Fibroblast of lung (primary cell): ENCODE results near the gene UBE2K. TPM values are rescaled to one million over a fixed set of nuclear protein-coding genes. Genes with fewer than 3 reads are reported as not detected.

ENCODE experiments used
- DNase-seq, 2 donors: peaks; one replicate each; pipeline versions ENCODE4 v3.0.0 to v3.0.0-alpha.2; 2010; ENCODE audit warnings: low read depth in 2 of 2
- H2AFZ ChIP-seq: 2 replicates; pipeline ENCODE4 v1.5.1; 2012; ENCODE audit warnings: low read length, control low read depth, inconsistent platforms
- H3K27ac ChIP-seq: 2 replicates; pipeline ENCODE4 v1.5.1; 2011; ENCODE audit warnings: low read length, control low read depth; ENCODE audit not compliant: insufficient read depth
- H3K27me3 ChIP-seq: 2 replicates; pipeline ENCODE4 v1.5.1; 2011; ENCODE audit warnings: mild to moderate bottlenecking, low read length; ENCODE audit not compliant: control insufficient read depth, insufficient read depth
- H3K36me3 ChIP-seq: 2 replicates; pipeline ENCODE4 v1.5.1; 2011; ENCODE audit warnings: low read length; ENCODE audit not compliant: control insufficient read depth, insufficient read depth
- H3K4me1 ChIP-seq: 2 replicates; pipeline ENCODE4 v1.5.1; 2011; ENCODE audit warnings: low read length; ENCODE audit not compliant: control insufficient read depth, insufficient read depth; ENCODE audit errors: extremely low read depth
- H3K4me2 ChIP-seq: 2 replicates; pipeline ENCODE4 v1.5.1; 2011; ENCODE audit warnings: low read length, control low read depth; ENCODE audit not compliant: insufficient read depth; ENCODE audit errors: extremely low read depth
- H3K4me3 ChIP-seq, 4 experiments: fragments of 200-600 bp in 1 of 4; sonication (generic) in 1 of 4; replicated peaks in 1 of 4; 2 replicates each; pipeline ENCODE4 v1.5.1; 2011 to 2016; ENCODE audit warnings: low read length in 4 of 4, low read depth in 3 of 4, mild to moderate bottlenecking in 3 of 4, control low read depth in 2 of 4, inconsistent platforms in 1 of 4, mixed read lengths in 1 of 4; ENCODE audit not compliant: insufficient read depth in 1 of 4; ENCODE audit errors: control extremely low read depth in 1 of 4
- H3K79me2 ChIP-seq: 2 replicates; pipeline ENCODE4 v1.5.1; 2012; ENCODE audit warnings: mild to moderate bottlenecking, low read length, inconsistent platforms; ENCODE audit not compliant: control insufficient read depth, insufficient read depth
- H3K9ac ChIP-seq: 2 replicates; pipeline ENCODE4 v1.5.1; 2011; ENCODE audit warnings: mild to moderate bottlenecking, low read length, control low read depth; ENCODE audit not compliant: insufficient read depth
- H3K9me3 ChIP-seq: 2 replicates; pipeline ENCODE4 v1.5.1; 2012; ENCODE audit warnings: low read depth, low read length; ENCODE audit not compliant: control insufficient read depth, insufficient read depth
- H4K20me1 ChIP-seq: 2 replicates; pipeline ENCODE4 v1.5.1; 2011; ENCODE audit warnings: low read length; ENCODE audit not compliant: control insufficient read depth, insufficient read depth; ENCODE audit errors: extremely low read depth
- CTCF ChIP-seq, 2 donors: IDR thresholded peaks in 1 of 2; conservative IDR thresholded peaks in 1 of 2; 1 replicate in 1 of 2; 2 replicates in 1 of 2; pipeline ENCODE4 v1.5.1; 2011 to 2012; ENCODE audit warnings: low read length in 2 of 2, control low read depth in 1 of 2, inconsistent platforms in 1 of 2, low read depth in 1 of 2, mild to moderate bottlenecking in 1 of 2
- EZH2 ChIP-seq: IDR thresholded peaks from 2 replicates; pipeline ENCODE4 v1.5.1; 2012; ENCODE audit warnings: low read length, control low read depth, mild to moderate bottlenecking; ENCODE audit errors: missing control alignments
- polyA plus RNA-seq, 2 donors: library from polyadenylated mRNA; depleted of rRNA in 1 of 2; stranded (reverse) in 1 of 2; unstranded in 1 of 2; fragments of >200 nt; gene quantifications; 2 replicates each; pipeline ENCODE4 v1.2.1, GENCODE V29; 2011 to 2012; ENCODE audit warnings: missing spikeins in 1 of 2
- total RNA-seq: library from RNA; depleted of rRNA; stranded (reverse); fragments of >200 nt; gene quantifications from 2 replicates; pipeline ENCODE4 v1.2.1, GENCODE V29; 2014

The UBE2K gene
- total and polyA plus RNA-seq, 2 donors (not counting 1 experiment from before 2014, with no cell fraction given), result 15.0 to 122 TPM

- Histone ChIP-seq H3K27me3 (no peaks in the 10 kb centered on the region), H3K27ac (peak overlapping the region; percentile 36), H3K4me3 (no peak overlapping the region), H3K36me3 (no peaks in the 10 kb centered on the region), H3K4me1 (peaks cover 2% of the 10 kb centered on the region), H4K20me1 (peaks cover 1% of the 10 kb centered on the region), H3K9me3 (no peaks in the 10 kb centered on the region), H3K79me2 (peaks cover 94% of the 10 kb centered on the region), H3K4me2 (no peak overlapping the region), H2AFZ (no peak overlapping the region), H3K9ac (no peak overlapping the region)
- TF ChIP-seq EZH2 (no peak), CTCF (conservative IDR thresholded peaks at IDR 0.05 in 1 of 2, IDR thresholded peaks at IDR 0.05 in 1 of 2; ENCODE audit: low read depth in 1 of 2, low read length in 2 of 2) (no peak)
- peak; percentile 81 to 88 for DNase-seq
Measured at GRCh38 chr4:39706334-39706733, 8.4 kb downstream of the UBE2K start.

GRCh38 chr4:39706741-39707511 is 9.0 kb downstream of the UBE2K start:
- H3K9me3 ChIP-seq, result no peaks in the 10 kb centered on the region
- DNase-seq, result peak in 1 of 2 donors; percentile 68
- H3K27me3 ChIP-seq, result no peaks in the 10 kb centered on the region
- H4K20me1 ChIP-seq, result no peaks in the 10 kb centered on the region
- H3K4me1 ChIP-seq, result peaks cover 2% of the 10 kb centered on the region
- H3K9ac ChIP-seq, result no peak overlapping the region
- peak overlapping the region; percentile 15 for H3K27ac ChIP-seq
- H3K4me3 ChIP-seq, result no peak overlapping the region
- no peak for TF ChIP-seq CTCF (conservative IDR thresholded peaks at IDR 0.05 in 1 of 2, IDR thresholded peaks at IDR 0.05 in 1 of 2; ENCODE audit: low read depth in 1 of 2, low read length in 2 of 2)
- TF ChIP-seq EZH2, result no peak
- no peak overlapping the region for H3K4me2 ChIP-seq
- no peak overlapping the region for H2AFZ ChIP-seq
- H3K36me3 ChIP-seq, result no peaks in the 10 kb centered on the region
- peaks cover 93% of the 10 kb centered on the region for H3K79me2 ChIP-seq

GRCh38 chr4:39710098-39710896 is 12.4 kb downstream of the UBE2K start:
- Histone ChIP-seq H3K79me2 (peaks cover 86% of the 10 kb centered on the region), H4K20me1 (no peaks in the 10 kb centered on the region), H3K36me3 (no peaks in the 10 kb centered on the region), H3K9ac (no peak overlapping the region), H3K27me3 (no peaks in the 10 kb centered on the region), H3K9me3 (no peaks in the 10 kb centered on the region), H2AFZ (no peak overlapping the region), H3K4me3 (no peak overlapping the region), H3K27ac (no peak overlapping the region), H3K4me1 (peaks cover 4% of the 10 kb centered on the region), H3K4me2 (no peak overlapping the region)
- DNase-seq, result no peak
- TF ChIP-seq EZH2, result no peak
- no peak for TF ChIP-seq CTCF (conservative IDR thresholded peaks at IDR 0.05 in 1 of 2, IDR thresholded peaks at IDR 0.05 in 1 of 2; ENCODE audit: low read depth in 1 of 2, low read length in 2 of 2)
